ENCODE results near the gene HS6ST1.
"Not testable (repeated sequence)": the region's sequence is repeated elsewhere in the genome, so short reads cannot be mapped to it uniquely, and the experiment has no call there.

Gene HS6ST1

GRCh38 chr2:128321784-128322714, 3.4 kb upstream of the HS6ST1 start:
- no peak for DNase-seq

GRCh38 chr2:128320906-128321771, 2.5 kb upstream of the HS6ST1 start:
- DNase-seq, result no peak

GRCh38 chr2:128320192-128320905, 1.7 kb upstream of the HS6ST1 start:
- no peak for DNase-seq

GRCh38 chr2:128319631-128320191, 1.0 kb upstream of the HS6ST1 start:
- DNase-seq, result no peak

GRCh38 chr2:128318245-128318644, 423 bp downstream of the HS6ST1 start:
- DNase-seq, result not testable (repeated sequence)

GRCh38 chr2:128317899-128318225, 806 bp downstream of the HS6ST1 start:
- DNase-seq, result not testable (repeated sequence)

GRCh38 chr2:128317181-128317898, 1.3 kb downstream of the HS6ST1 start:
- DNase-seq, result no peak

GRCh38 chr2:128316777-128317180, 1.9 kb downstream of the HS6ST1 start:
- no peak for DNase-seq

- no peak for DNase-seq
Measured at GRCh38 chr2:128315829-128316776, 2.6 kb downstream of the HS6ST1 start.

- no peak for DNase-seq
Measured at GRCh38 chr2:128315122-128315828, 3.4 kb downstream of the HS6ST1 start.

GRCh38 chr2:128314348-128315121, 4.1 kb downstream of the HS6ST1 start:
- DNase-seq, result no peak

GRCh38 chr2:128313931-128314347, 4.7 kb downstream of the HS6ST1 start:
- DNase-seq, result no peak

GRCh38 chr2:128313091-128313836, 5.4 kb downstream of the HS6ST1 start:
- no peak for DNase-seq

GRCh38 chr2:128312411-128312810, 6.3 kb downstream of the HS6ST1 start:
- DNase-seq, result no peak

- DNase-seq, result no peak
Measured at GRCh38 chr2:128311755-128312341, 6.8 kb downstream of the HS6ST1 start.

- DNase-seq, result no peak
Measured at GRCh38 chr2:128311216-128311754, 7.4 kb downstream of the HS6ST1 start.

GRCh38 chr2:128310761-128311160, 7.9 kb downstream of the HS6ST1 start:
- no peak for DNase-seq

Measured in NCI-H2029 treated with DMSO at 0.1 percent for 48 hours (cell line).